ENCODE results near the gene CCDC27.

Gene CCDC27

DNA sequence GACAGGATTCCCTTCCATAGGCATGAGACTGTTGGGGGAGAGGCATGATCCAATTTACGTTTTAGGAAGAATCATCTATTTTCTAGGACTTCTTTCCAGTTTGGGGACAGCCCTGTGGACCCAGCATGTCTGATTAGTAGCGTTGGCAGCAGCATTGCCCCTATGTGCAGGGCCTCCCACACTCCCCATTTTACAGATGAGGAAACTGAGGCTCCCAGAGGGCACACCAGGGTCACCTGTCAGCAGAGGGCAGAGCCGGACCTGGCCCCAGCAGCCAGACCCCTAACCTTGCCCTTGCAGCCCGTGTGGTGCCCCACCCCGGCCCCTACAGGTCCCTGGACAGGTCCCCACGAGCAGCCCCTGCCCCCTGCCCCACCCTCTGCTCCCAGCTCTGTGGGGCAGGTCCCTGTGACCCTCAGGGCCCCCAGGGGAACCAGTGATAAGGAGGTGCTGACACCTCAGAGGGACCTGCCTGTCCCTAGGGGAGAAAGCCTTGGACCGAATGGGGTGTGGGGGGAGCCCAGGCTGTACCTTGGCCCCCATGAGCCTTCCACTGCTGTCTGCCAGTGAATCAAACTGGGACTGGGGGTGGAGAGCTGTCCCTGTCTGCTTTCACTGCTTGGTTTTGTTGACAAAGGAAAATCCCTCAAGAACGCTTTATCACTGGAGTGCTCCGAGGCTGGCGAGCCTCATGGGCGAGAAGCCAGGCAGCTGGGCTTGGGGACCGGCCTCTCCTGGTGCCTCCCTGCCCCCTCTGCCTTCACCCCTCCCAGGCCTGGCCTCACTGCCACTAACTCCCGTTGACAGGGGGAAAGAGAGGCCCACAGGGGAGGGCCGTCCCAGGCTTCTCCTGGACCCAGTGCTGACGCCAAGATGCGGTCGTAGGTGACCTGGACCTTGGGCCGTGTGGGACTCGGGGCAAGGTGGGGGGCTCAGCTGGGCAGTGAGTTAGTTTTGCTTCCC, 39.4 kb upstream of the CCDC27 start:
- H3K4me2 ChIP-seq (ENCODE audit: low read depth, low read length, poor library complexity, severe bottlenecking) = no peak overlapping the region
- peaks cover 10% of the 10 kb centered on the region for H3K4me1 ChIP-seq (ENCODE audit: insufficient read depth, low read length, poor library complexity, severe bottlenecking)
- no peaks in the 10 kb centered on the region for H3K36me3 ChIP-seq (ENCODE audit: insufficient read depth, low read length)
- H2AFZ ChIP-seq (ENCODE audit: low read length) = no peak overlapping the region
- no peaks in the 10 kb centered on the region for H4K20me1 ChIP-seq (ENCODE audit: insufficient read depth, low read length, poor library complexity, severe bottlenecking)
- H3K27me3 ChIP-seq (ENCODE audit: insufficient read depth, low read length, poor library complexity, severe bottlenecking) = no peaks in the 10 kb centered on the region
- no peak overlapping the region for H3K4me3 ChIP-seq (ENCODE audit: low read length, poor library complexity, severe bottlenecking)
- no peak overlapping the region for H3K9ac ChIP-seq (ENCODE audit: low read depth, low read length, poor library complexity, severe bottlenecking)
- no peaks in the 10 kb centered on the region for H3K9me2 ChIP-seq (replicated peaks; ENCODE audit: low read depth, low read length)
- no peaks in the 10 kb centered on the region for H3F3A ChIP-seq (ENCODE audit: low read depth)
- no peaks in the 10 kb centered on the region for H3K9me3 ChIP-seq (ENCODE audit: insufficient read depth, low read depth, low read length)
- TF ChIP-seq, protein P1, sequence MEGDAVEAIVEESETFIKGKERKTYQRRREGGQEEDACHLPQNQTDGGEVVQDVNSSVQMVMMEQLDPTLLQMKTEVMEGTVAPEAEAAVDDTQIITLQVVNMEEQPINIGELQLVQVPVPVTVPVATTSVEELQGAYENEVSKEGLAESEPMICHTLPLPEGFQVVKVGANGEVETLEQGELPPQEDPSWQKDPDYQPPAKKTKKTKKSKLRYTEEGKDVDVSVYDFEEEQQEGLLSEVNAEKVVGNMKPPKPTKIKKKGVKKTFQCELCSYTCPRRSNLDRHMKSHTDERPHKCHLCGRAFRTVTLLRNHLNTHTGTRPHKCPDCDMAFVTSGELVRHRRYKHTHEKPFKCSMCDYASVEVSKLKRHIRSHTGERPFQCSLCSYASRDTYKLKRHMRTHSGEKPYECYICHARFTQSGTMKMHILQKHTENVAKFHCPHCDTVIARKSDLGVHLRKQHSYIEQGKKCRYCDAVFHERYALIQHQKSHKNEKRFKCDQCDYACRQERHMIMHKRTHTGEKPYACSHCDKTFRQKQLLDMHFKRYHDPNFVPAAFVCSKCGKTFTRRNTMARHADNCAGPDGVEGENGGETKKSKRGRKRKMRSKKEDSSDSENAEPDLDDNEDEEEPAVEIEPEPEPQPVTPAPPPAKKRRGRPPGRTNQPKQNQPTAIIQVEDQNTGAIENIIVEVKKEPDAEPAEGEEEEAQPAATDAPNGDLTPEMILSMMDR (conservative IDR thresholded peaks at IDR 0.05; ENCODE audit: low read length) = no peak
- TF ChIP-seq EZH2phosphoT487 (IDR thresholded peaks at IDR 0.05; ENCODE audit: borderline replicate concordance) = no peak
- no peaks in the 10 kb centered on the region for H3K79me2 ChIP-seq (ENCODE audit: insufficient read depth, low read length)

DNA sequence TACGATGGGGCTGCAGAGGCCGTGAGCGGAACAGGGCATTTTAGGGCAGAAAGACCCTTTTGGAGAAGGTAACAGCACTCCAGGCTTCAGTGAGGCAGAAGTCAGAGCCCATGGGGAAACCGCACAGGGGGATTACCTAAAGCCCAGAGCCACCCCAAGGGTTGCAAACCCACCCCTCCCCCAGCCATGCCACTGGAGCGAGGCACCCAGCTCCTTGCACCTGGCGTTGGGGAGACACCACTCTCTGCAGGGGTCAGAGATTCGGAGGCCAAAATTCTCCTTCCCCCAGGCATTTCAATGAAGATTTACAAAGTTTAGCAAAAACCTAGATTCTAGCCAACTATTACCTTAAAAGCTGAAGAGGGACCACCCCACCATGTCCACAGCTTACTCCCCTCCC, 38.4 kb upstream of the CCDC27 start:
- Histone ChIP-seq H3K36me3 (ENCODE audit: insufficient read depth, low read length) (no peaks in the 10 kb centered on the region), H3K4me2 (ENCODE audit: low read depth, low read length, poor library complexity, severe bottlenecking) (no peak overlapping the region), H3K27me3 (ENCODE audit: insufficient read depth, low read length, poor library complexity, severe bottlenecking) (no peaks in the 10 kb centered on the region), H3K4me3 (ENCODE audit: low read length, poor library complexity, severe bottlenecking) (no peak overlapping the region), H3K4me1 (ENCODE audit: insufficient read depth, low read length, poor library complexity, severe bottlenecking) (peaks cover 12% of the 10 kb centered on the region), H3K79me2 (ENCODE audit: insufficient read depth, low read length) (no peaks in the 10 kb centered on the region), H4K20me1 (ENCODE audit: insufficient read depth, low read length, poor library complexity, severe bottlenecking) (no peaks in the 10 kb centered on the region), H3K9ac (ENCODE audit: low read depth, low read length, poor library complexity, severe bottlenecking) (no peak overlapping the region), H3K9me3 (ENCODE audit: insufficient read depth, low read depth, low read length) (no peaks in the 10 kb centered on the region), H3F3A (ENCODE audit: low read depth) (no peaks in the 10 kb centered on the region), H2AFZ (ENCODE audit: low read length) (no peak overlapping the region), H3K9me2 (replicated peaks; ENCODE audit: low read depth, low read length) (no peaks in the 10 kb centered on the region)
- no peak for TF ChIP-seq EZH2phosphoT487 (IDR thresholded peaks at IDR 0.05; ENCODE audit: borderline replicate concordance)
- TF ChIP-seq, protein P1 (conservative IDR thresholded peaks at IDR 0.05; ENCODE audit: low read length) = no peak

DNA sequence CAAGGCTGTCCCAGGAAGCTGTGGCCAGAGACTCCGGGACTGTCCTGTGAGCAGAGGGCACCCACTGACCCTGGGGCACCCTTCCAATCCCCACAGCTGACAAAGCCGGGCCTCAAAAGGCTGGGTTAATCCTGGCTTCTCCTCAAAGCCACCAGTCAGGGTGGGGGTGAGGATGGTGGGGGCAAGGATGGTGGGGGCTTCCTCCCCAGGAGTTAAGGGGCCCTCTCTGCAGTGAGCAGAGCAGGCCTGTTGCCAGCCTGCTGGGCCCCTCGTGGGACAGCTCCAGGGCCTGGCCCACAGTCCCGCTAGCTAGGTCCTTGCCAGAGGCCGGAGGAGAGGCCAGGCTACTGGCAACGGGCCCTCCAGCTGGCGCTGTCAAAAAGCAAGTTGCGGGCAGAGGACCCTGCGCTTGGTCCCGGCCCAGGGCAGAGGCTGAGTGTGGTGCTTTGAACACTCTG, 37.9 kb upstream of the CCDC27 start:
- Histone ChIP-seq H3K79me2 (ENCODE audit: insufficient read depth, low read length) (no peaks in the 10 kb centered on the region), H2AFZ (ENCODE audit: low read length) (no peak overlapping the region), H3K4me1 (ENCODE audit: insufficient read depth, low read length, poor library complexity, severe bottlenecking) (peaks cover 17% of the 10 kb centered on the region), H3K4me3 (ENCODE audit: low read length, poor library complexity, severe bottlenecking) (no peak overlapping the region), H3K4me2 (ENCODE audit: low read depth, low read length, poor library complexity, severe bottlenecking) (no peak overlapping the region), H3K9me2 (replicated peaks; ENCODE audit: low read depth, low read length) (no peaks in the 10 kb centered on the region), H3K27me3 (ENCODE audit: insufficient read depth, low read length, poor library complexity, severe bottlenecking) (no peaks in the 10 kb centered on the region), H3F3A (ENCODE audit: low read depth) (no peaks in the 10 kb centered on the region), H3K9me3 (ENCODE audit: insufficient read depth, low read depth, low read length) (no peaks in the 10 kb centered on the region), H3K9ac (ENCODE audit: low read depth, low read length, poor library complexity, severe bottlenecking) (no peak overlapping the region), H3K36me3 (ENCODE audit: insufficient read depth, low read length) (no peaks in the 10 kb centered on the region), H4K20me1 (ENCODE audit: insufficient read depth, low read length, poor library complexity, severe bottlenecking) (no peaks in the 10 kb centered on the region)
- TF ChIP-seq, protein P1 (conservative IDR thresholded peaks at IDR 0.05; ENCODE audit: low read length) = no peak
- no peak for TF ChIP-seq EZH2phosphoT487 (IDR thresholded peaks at IDR 0.05; ENCODE audit: borderline replicate concordance)
